Activated CD8-positive, alpha-beta memory T cell treated with anti-CD3 and anti-CD28 coated beads, Interleukin-2, amount 50 U/mL, for 1 hour (primary cell): Measurements from ENCODE around the gene PMAIP1.
A peak's percentile ranks its signal among the peaks of the same experiment; 100 is the strongest.
"Not testable (repeated sequence)": the region's sequence is repeated elsewhere in the genome, so short reads cannot be mapped to it uniquely, and the experiment has no call there.

Experiments
- DNase-seq: peaks from one replicate; pipeline ENCODE4 v3.0.0-alpha.2; 2020; ENCODE audit errors: extremely low read depth

Gene PMAIP1

DNA sequence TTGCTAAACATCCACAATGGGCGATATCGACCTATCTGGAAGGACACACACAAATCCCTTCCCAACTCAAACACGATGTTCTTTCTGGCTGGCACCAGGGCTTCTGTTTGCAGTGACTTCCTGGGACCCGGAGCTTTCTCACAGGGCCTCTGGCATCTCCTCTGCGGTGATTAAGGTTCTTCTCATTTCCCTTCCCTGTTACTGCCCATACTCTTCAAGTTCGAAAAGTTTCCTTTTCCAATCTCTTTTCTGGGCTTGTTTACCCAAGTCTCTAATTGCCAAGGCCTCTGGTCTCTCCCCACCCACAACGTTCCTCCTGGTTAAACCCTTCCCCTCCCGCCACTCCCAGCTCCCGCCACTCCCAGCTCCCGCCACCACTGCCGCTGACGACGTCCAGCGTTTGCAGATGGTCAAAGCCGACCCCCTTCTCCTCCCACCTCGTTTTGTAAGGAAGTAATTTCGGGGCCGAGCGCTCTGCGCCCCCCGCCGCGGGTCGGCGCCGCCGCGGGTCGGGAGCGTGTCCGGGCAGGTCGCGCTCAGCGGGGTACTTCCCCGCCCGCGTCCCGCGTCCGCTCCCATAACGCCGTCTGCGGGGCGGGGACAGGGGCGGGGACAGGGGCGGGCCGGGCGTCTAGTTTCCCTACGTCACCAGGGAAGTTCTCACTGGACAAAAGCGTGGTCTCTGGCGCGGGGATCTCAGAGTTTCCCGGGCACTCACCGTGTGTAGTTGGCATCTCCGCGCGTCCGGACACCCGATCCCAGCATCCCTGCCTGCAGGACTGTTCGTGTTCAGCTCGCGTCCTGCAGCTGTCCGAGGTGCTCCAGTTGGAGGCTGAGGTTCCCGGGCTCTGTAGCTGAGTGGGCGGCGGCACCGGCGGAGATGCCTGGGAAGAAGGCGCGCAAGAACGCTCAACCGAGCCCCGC, at the start of gene PMAIP1:
TSS of gene PMAIP1 (plus strand) at position 699 of the 924 bp plus-strand sequence. CDS start at position 881, 182 bp downstream.
- DNase-seq, result peak; percentile 44

DNA sequence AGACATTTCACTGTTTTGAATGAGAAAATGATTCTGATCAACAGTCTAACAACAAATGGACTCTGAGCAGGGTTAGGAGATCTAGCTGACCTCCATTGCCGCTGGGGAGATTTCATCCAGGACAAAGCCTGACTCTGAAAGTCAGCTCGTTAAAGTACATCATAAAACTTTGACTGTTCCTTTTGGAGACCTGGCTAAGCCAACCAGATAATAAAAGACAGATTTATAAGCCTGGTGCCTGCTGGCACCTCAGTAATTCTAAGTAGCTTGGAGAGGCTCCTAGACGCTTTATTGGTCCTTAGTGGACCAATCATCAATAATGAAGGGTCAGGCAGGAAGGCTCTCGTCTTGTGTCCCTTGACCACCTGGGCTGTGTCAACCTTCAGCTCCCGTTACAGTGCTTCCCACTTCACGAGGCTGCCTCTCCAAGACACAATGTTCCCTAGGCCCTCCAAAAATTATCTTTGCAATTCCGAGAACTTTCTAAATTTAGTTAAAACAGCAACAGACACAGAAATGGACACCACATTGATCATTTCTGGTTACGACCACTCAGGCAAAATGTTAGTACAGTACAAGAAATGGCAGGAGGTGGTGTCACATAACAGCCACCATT, 47.9 kb upstream of the PMAIP1 start:
- DNase-seq, result no peak

GRCh38 chr18:59852548-59852947, 47.2 kb upstream of the PMAIP1 start:
- DNase-seq, result no peak

DNA sequence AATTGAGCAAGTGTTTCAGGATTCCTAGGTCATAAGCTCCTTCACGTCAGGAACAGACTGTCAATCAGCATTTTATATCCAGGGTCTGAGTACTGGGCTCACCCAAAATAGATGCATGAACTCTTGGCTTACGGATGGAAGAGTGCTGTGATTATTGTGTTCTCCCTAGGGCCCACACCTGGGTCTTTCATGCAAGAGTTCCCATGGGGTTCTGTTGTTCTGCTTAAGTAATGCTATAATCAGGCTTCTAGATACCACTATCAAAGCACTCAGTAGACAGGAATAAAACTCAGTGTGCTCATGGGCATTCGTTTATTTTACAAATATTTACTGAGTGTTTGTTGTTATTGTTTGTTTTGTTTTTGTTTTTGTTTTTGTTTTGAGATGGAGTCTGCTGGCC, 46.4 kb upstream of the PMAIP1 start:
- DNase-seq, result no peak

GRCh38 chr18:59853988-59854387, 45.8 kb upstream of the PMAIP1 start:
- not testable (repeated sequence) for DNase-seq

- no peak for DNase-seq
Measured at GRCh38 chr18:59861009-59861408, 38.8 kb upstream of the PMAIP1 start.

- DNase-seq, result no peak
Measured at GRCh38 chr18:59861963-59862819, 37.6 kb upstream of the PMAIP1 start.

DNA sequence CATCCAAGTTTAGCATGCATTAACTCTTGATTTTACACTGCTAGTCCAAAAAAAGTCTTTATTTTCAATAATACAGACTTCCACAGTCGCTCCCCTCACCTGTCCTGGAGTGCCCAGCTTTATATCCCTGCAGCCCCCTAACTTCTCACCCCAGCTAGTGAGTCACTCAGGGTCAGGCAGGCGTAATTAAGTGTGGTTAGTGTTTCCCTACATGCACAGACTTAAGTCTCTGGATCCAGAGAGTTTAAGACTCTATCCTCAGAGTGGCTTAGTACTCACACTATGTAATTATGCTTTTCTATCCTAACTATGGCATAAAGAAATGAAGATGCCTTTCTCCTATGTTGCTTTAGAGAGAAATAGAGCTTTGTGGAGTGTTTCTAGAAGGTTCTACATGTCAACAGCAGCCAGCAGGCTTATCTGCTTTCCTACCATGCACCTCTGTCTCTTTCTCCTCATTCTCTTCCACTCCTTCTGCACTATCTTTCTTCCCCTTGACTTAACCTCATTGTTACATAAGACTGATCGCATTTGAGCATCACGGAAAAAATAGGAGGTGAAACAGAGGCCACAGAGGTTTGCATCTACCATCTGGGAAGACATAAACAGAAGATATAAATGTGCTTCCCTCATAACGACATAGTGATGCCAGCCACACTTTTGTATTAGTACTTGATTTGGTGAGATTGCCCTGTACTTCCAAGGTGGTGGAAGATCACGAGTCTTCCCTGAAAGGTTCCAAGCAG, 34.4 kb upstream of the PMAIP1 start:
- no peak for DNase-seq

GRCh38 chr18:59866551-59867269, 33.1 kb upstream of the PMAIP1 start:
- no peak for DNase-seq

DNA sequence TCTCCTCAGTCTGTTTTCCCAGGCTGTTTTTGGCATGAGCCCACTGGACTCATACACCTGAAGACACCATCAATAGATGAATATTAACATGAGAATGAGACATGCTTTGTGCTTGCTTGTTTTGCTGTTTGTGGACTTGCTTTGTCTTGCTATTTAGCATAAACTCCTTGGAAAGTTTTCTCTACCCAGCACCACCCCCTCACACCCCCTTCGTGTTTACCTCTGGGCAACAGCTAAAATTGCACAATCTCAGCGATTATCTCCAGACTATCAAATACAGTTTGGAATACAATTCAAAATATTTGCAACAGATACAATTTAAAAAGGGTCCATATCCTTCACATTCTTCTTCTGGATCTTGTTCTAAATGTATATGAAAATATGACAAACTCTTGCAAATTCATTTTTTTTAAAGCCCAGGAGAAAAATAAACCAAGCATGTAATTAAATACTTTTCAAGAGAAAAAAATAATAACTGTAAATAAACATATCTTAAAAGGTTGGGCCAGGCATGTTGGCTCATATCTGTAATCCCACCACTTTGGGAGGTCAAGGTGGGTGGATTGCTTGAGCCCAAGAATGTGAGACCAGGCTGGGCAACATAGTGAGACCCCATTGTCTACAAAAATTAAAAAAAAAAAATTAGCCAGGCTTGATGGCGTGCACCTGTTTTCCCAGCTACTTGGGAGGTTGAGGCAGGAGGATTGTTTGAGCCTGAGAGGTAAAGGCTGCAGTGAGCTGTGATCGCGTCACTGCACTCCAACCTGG, 32.3 kb upstream of the PMAIP1 start:
- DNase-seq, result no peak

GRCh38 chr18:59870623-59871130, 29.1 kb upstream of the PMAIP1 start:
- DNase-seq, result no peak

- DNase-seq, result no peak
Measured at GRCh38 chr18:59871711-59872362, 28.0 kb upstream of the PMAIP1 start.

- no peak for DNase-seq
Measured at GRCh38 chr18:59873641-59874040, 26.2 kb upstream of the PMAIP1 start.

GRCh38 chr18:59874166-59874565, 25.6 kb upstream of the PMAIP1 start:
- DNase-seq, result no peak

- no peak for DNase-seq
Measured at GRCh38 chr18:59876310-59876626, 23.5 kb upstream of the PMAIP1 start.

DNA sequence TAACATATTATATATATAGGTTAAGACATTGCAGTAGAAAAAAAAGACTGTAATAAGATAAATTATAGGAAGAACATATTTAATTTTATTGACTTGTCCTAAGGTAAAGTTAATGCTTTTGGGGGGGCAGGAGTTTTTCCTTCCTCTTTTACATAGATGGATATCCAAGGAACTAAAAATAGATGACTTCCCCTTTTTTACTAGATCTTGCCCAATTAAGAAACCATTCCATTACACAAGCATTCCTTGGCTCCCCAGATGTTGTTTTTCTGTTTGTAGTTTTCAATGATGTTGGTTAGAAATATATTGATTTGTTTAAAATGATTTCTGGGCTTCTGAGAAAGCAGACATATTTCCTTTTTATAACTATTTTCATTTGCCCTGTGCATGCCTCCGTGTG, 22.4 kb upstream of the PMAIP1 start:
- no peak for DNase-seq

- no peak for DNase-seq
Measured at GRCh38 chr18:59878644-59879043, 21.2 kb upstream of the PMAIP1 start.

DNA sequence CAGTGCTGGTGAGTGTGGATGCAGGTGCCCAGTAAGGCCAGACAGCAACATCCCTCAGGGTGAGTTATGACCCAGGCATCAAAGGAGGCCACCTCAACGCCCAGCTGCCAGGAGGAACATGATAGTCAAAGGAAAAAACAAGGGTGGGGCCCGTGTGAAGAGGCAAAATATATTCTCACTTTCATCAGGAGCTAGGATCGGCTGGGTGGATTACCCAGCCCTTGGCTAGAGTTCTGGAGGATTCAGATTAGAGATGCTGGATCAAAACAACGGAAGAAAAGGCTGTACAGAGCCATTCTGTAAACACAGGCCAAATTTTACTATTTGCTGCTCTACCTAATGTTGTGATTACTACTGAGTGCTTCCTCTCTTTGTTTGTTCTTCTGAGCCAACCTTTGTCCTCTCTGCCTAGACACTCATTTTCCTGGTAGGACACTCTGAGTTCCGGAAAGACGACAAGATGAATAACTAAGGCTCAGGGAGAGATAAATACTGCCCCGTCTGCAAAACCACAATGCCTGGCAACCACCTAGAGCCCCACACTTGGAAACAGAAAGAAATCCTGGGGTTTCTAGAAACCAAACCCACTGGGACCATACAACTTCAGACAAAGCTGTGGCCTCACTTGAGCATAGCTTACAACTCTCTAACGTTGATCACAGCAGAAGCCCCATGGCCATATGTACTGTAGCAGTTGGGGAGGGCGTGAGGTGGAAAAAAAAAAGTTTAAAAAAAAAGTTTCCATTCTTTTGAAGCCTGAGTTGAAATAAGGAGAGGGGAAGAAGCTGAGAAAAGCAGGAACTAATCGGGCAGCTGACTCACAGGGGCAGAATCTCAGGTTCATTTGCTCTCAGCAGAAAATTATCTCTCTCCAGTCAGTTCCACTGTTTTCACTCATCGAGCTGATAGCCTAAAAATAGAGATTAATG, 17.8 kb upstream of the PMAIP1 start:
- DNase-seq, result no peak
